ENCODE measurements around the gene LRRC75B.
"Not testable (repeated sequence)": the region's sequence is repeated elsewhere in the genome, so short reads cannot be mapped to it uniquely, and the experiment has no call there.

DNA sequence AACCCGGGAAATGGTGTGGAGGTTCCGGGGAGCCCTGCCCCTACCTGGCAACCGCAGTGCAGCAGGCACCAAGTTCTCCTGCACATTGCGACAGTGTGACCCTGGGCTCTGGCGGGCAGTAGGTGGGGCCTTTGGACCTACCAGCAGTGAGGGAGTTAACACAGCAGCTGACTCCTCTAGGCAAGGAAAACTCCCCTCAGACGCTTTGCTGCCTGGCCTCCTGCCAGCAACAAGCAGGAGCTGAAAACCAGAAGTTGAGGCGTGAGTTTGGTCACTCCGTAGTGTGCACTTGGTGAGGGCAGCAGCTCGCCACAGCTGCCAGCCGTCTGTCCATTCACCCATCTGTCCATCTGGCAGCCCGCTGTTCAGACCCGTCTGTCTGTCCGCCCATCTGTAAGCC lies 39.8 kb upstream of the LRRC75B start:
- not testable (repeated sequence) for TF ChIP-seq EZH2phosphoT487 (IDR thresholded peaks at IDR 0.05; ENCODE audit: insufficient read depth, low read depth); EZH2 (IDR thresholded peaks at IDR 0.05; ENCODE audit: insufficient read depth, poor library complexity, severe bottlenecking)
